Retina (tissue), 1 donor: ENCODE data around the gene ADGRD1.

ENCODE experiments used
- DNase-seq: peaks from one replicate; pipeline ENCODE4 v3.0.0-alpha.2; 2016

ADGRD1 gene

GRCh38 chr12:131008913-131009270 lies 55.2 kb downstream of the ADGRD1 start:
- no peak for DNase-seq

GRCh38 chr12:131009595-131010395 lies 56.1 kb downstream of the ADGRD1 start:
- no peak for DNase-seq

- no peak for DNase-seq
These were observed 56.9 kb downstream of the ADGRD1 start for GRCh38 chr12:131010396-131011131.

GRCh38 chr12:131011165-131012079 lies 57.7 kb downstream of the ADGRD1 start:
- DNase-seq: no peak

GRCh38 chr12:131012279-131013069 lies 58.8 kb downstream of the ADGRD1 start:
- no peak for DNase-seq

- no peak for DNase-seq
These were observed 59.4 kb downstream of the ADGRD1 start for GRCh38 chr12:131013118-131013517.

- DNase-seq: no peak
These were observed 60.6 kb downstream of the ADGRD1 start for GRCh38 chr12:131014343-131014742.

- DNase-seq: no peak
These were observed 62.1 kb downstream of the ADGRD1 start for GRCh38 chr12:131015581-131016337.

- no peak for DNase-seq
These were observed 63.8 kb downstream of the ADGRD1 start for GRCh38 chr12:131017477-131017991.

- DNase-seq: no peak
These were observed 64.4 kb downstream of the ADGRD1 start for GRCh38 chr12:131018019-131018620.

- DNase-seq: no peak
These were observed 65.2 kb downstream of the ADGRD1 start for GRCh38 chr12:131018808-131019397.

GRCh38 chr12:131020326-131021153 lies 66.8 kb downstream of the ADGRD1 start:
- no peak for DNase-seq

GRCh38 chr12:131021154-131021541 lies 67.4 kb downstream of the ADGRD1 start:
- DNase-seq: no peak

- DNase-seq: no peak
These were observed 70.3 kb downstream of the ADGRD1 start for GRCh38 chr12:131024026-131024425.

- no peak for DNase-seq
These were observed 71.0 kb downstream of the ADGRD1 start for GRCh38 chr12:131024721-131025120.

- DNase-seq: no peak
These were observed 71.5 kb downstream of the ADGRD1 start for GRCh38 chr12:131025234-131025633.

- no peak for DNase-seq
These were observed 72.4 kb downstream of the ADGRD1 start for GRCh38 chr12:131025939-131026702.

- no peak for DNase-seq
These were observed 73.0 kb downstream of the ADGRD1 start for GRCh38 chr12:131026754-131027153.

- DNase-seq: no peak
These were observed 73.6 kb downstream of the ADGRD1 start for GRCh38 chr12:131027264-131027663.
